H1 (cell line): ENCODE measurements around the gene CPA2. TPM values are rescaled to one million over a fixed set of nuclear protein-coding genes. Genes with fewer than 3 reads are reported as not detected.
"Not testable (repeated sequence)": the region's sequence is repeated elsewhere in the genome, so short reads cannot be mapped to it uniquely, and the experiment has no call there.

Experiments
- CTCF ChIA-PET: fragments of 300-600 bp; sonication (Branson Sonifier 250); formaldehyde crosslinking; loops from one replicate; lab custom pipeline; 2021; ENCODE audit not compliant: partially characterized antibody; lab: Charles Lee
- POLR2A ChIA-PET: fragments of 300-600 bp; sonication (Branson Sonifier 250); formaldehyde crosslinking; loops from one replicate; lab custom pipeline; 2021; ENCODE audit warnings: inconsistent platforms; ENCODE audit not compliant: partially characterized antibody; lab: Charles Lee
- DNase-seq, 2 experiments: peaks; one replicate each; pipeline versions ENCODE4 v3.0.0 to v3.0.0-alpha.2; 2010 to 2022; ENCODE audit warnings: low spot score in 2 of 2, low read depth in 1 of 2, mixed read lengths in 1 of 2
- FAIRE-seq: peaks from 2 replicates; lab custom pipeline; 2011; peaks lifted over from hg19 to GRCh38; lab: Jason Lieb, UNC
- H2AFZ ChIP-seq: 2 replicates; pipeline ENCODE4 v1.8.1; 2012; ENCODE audit warnings: low read length, inconsistent platforms
- H2AK5ac ChIP-seq: 2 replicates; pipeline ENCODE4 v1.6.1; 2013; ENCODE audit warnings: low read depth, low read length
- H2BK120ac ChIP-seq: replicated peaks from 2 replicates; pipeline ENCODE3; 2013; ENCODE audit warnings: low read depth, low read length, inconsistent platforms
- H2BK12ac ChIP-seq: 2 replicates; pipeline ENCODE4 v1.6.1; 2013; ENCODE audit warnings: low read depth, low read length
- H2BK15ac ChIP-seq: 2 replicates; pipeline ENCODE4 v1.6.1; 2013; ENCODE audit warnings: low read length
- H2BK20ac ChIP-seq: 2 replicates; pipeline ENCODE4 v1.6.1; 2013; ENCODE audit warnings: low read length
- H2BK5ac ChIP-seq: 2 replicates; pipeline ENCODE4 v1.6.1; 2013; ENCODE audit warnings: low read depth, low read length
- H3K14ac ChIP-seq: 2 replicates; pipeline ENCODE4 v1.6.1; 2013; ENCODE audit warnings: inconsistent platforms; ENCODE audit not compliant: insufficient read length
- H3K18ac ChIP-seq: 2 replicates; pipeline ENCODE4 v1.6.1; 2013; ENCODE audit warnings: low read length; ENCODE audit errors: extremely low read depth
- H3K23ac ChIP-seq: 2 replicates; pipeline ENCODE4 v1.6.1; 2013; ENCODE audit warnings: inconsistent platforms; ENCODE audit not compliant: insufficient read length
- H3K23me2 ChIP-seq: 2 replicates; pipeline ENCODE4 v1.6.1; 2013; ENCODE audit warnings: low read depth, low read length
- H3K27ac ChIP-seq: 2 replicates; pipeline ENCODE4 v1.6.1; 2011; ENCODE audit warnings: low read depth, low read length, inconsistent platforms
- H3K27me3 ChIP-seq, 4 experiments: replicated peaks in 1 of 4; 1 replicate in 1 of 4; 2 replicates in 3 of 4; pipeline versions ENCODE4 v1.6.1 to v1.8.1; 2011 to 2013; ENCODE audit warnings: low read length in 3 of 4, mild to moderate bottlenecking in 3 of 4, inconsistent platforms in 2 of 4, mixed read lengths in 2 of 4, moderate library complexity in 1 of 4; ENCODE audit not compliant: control insufficient read depth in 3 of 4, insufficient read depth in 3 of 4; ENCODE audit errors: extremely low read depth in 1 of 4
- H3K36me3 ChIP-seq, 4 experiments: 2 replicates each; pipeline versions ENCODE4 v1.6.1 to v1.8.1; 2011 to 2013; ENCODE audit warnings: mild to moderate bottlenecking in 4 of 4, low read length in 3 of 4, moderate library complexity in 2 of 4, control low read depth in 1 of 4, inconsistent platforms in 1 of 4; ENCODE audit not compliant: insufficient read depth in 4 of 4, control insufficient read depth in 2 of 4
- H3K4ac ChIP-seq: replicated peaks from 2 replicates; pipeline ENCODE3; 2013; ENCODE audit warnings: low read length, low read depth, mixed read lengths, inconsistent platforms; ENCODE audit not compliant: insufficient read length
- H3K4me1 ChIP-seq, 4 experiments: replicated peaks in 1 of 4; 1 replicate in 1 of 4; 2 replicates in 3 of 4; pipeline versions ENCODE4 v1.6.1 to v1.8.1; 2011 to 2013; ENCODE audit warnings: low read length in 3 of 4, inconsistent platforms in 2 of 4, mixed read lengths in 1 of 4; ENCODE audit not compliant: insufficient read depth in 4 of 4, control insufficient read depth in 3 of 4
- H3K4me2 ChIP-seq, 2 experiments: 2 replicates each; pipeline versions ENCODE4 v1.6.1 to v1.8.1; 2011 to 2013; ENCODE audit warnings: low read depth in 2 of 2, low read length in 2 of 2, control low read depth in 1 of 2, inconsistent platforms in 1 of 2, mild to moderate bottlenecking in 1 of 2; ENCODE audit not compliant: insufficient read depth in 1 of 2
- H3K4me3 ChIP-seq, 4 experiments: fragments of 200-600, 300-600 bp in 1 of 4; sonication (generic), shearing (Covaris generic), sonication (Bioruptor Twin) in 1 of 4; 2 replicates each; pipeline versions ENCODE4 v1.5.1 to v1.8.1; 2011 to 2016; ENCODE audit warnings: low read length in 4 of 4, low read depth in 3 of 4, control low read depth in 2 of 4, inconsistent platforms in 2 of 4, mild to moderate bottlenecking in 2 of 4, mixed read lengths in 1 of 4, moderate library complexity in 1 of 4; ENCODE audit not compliant: insufficient read depth in 2 of 4; ENCODE audit errors: extremely low read depth in 1 of 4
- H3K56ac ChIP-seq: replicated peaks from 2 replicates; pipeline ENCODE3; 2013; ENCODE audit warnings: low read depth, mild to moderate bottlenecking, mixed read lengths, low read length, inconsistent platforms; ENCODE audit not compliant: insufficient read length
- H3K79me1 ChIP-seq: 2 replicates; pipeline ENCODE4 v1.6.1; 2013; ENCODE audit warnings: low read depth, low read length, control low read depth
- H3K79me2 ChIP-seq, 2 experiments: 2 replicates each; pipeline versions ENCODE4 v1.6.1 to v1.8.1; 2012 to 2013; ENCODE audit warnings: low read length in 2 of 2, mild to moderate bottlenecking in 2 of 2, inconsistent platforms in 1 of 2; ENCODE audit not compliant: insufficient read depth in 2 of 2, control insufficient read depth in 1 of 2
- H3K9ac ChIP-seq, 4 experiments: replicated peaks in 1 of 4; 1 replicate in 1 of 4; 2 replicates in 3 of 4; pipeline versions ENCODE4 v1.6.1 to v1.8.1; 2011 to 2013; ENCODE audit warnings: low read depth in 3 of 4, low read length in 3 of 4, control low read depth in 2 of 4, mild to moderate bottlenecking in 2 of 4, moderate library complexity in 2 of 4, inconsistent platforms in 1 of 4; ENCODE audit errors: extremely low read depth in 1 of 4
- H3K9me3 ChIP-seq, 2 experiments: 2 replicates each; pipeline versions ENCODE4 v1.6.1 to v1.8.1; 2012 to 2013; ENCODE audit warnings: mild to moderate bottlenecking in 2 of 2, moderate library complexity in 2 of 2, control low read depth in 1 of 2, inconsistent platforms in 1 of 2, low read depth in 1 of 2, low read length in 1 of 2, mixed read lengths in 1 of 2; ENCODE audit not compliant: insufficient read depth in 2 of 2
- H4K20me1 ChIP-seq, 2 experiments: replicated peaks in 1 of 2; 2 replicates each; pipeline versions ENCODE3 to v1.8.1; 2011 to 2013; ENCODE audit warnings: inconsistent platforms in 2 of 2, low read length in 2 of 2, mild to moderate bottlenecking in 1 of 2; ENCODE audit not compliant: insufficient read depth in 2 of 2, control insufficient read depth in 1 of 2
- H4K5ac ChIP-seq: 2 replicates; pipeline ENCODE4 v1.6.1; 2013; ENCODE audit warnings: low read length, low read depth, mixed read lengths, inconsistent platforms; ENCODE audit not compliant: insufficient read length
- H4K8ac ChIP-seq: 2 replicates; pipeline ENCODE4 v1.8.0; 2013; ENCODE audit warnings: mild to moderate bottlenecking, moderate library complexity, low read length, inconsistent platforms; ENCODE audit not compliant: insufficient read depth; ENCODE audit errors: extremely low read depth
- H4K91ac ChIP-seq: replicated peaks from 2 replicates; pipeline ENCODE3; 2013; ENCODE audit warnings: low read length, mixed read lengths, inconsistent platforms; ENCODE audit not compliant: insufficient read length
- WGBS, 2 experiments: shearing (Covaris generic) in 1 of 2; methylation state at CpG; one replicate each; pipeline versions ENCODE4 v1.1.6 to v1.1.7; 2013 to 2015; ENCODE audit warnings: low lambda C conversion rate in 2 of 2, mixed read lengths in 2 of 2, inconsistent platforms in 1 of 2, low coverage in 1 of 2, missing lambda C conversion rate in 1 of 2; ENCODE audit not compliant: insufficient replicate concordance in 2 of 2, insufficient coverage in 1 of 2, insufficient read length in 1 of 2; ENCODE audit errors: extremely low coverage in 1 of 2, missing lambda C conversion rate in 1 of 2; 5-methylcytosine and 5-hydroxymethylcytosine counted together
- polyA plus RNA-seq, 7 experiments: library from polyadenylated mRNA; depleted of rRNA in 3 of 7; stranded (reverse) in 5 of 7; unstranded in 2 of 7; fragments of >200 nt in 5 of 7; fragments of 200-250 nt in 2 of 7; gene quantifications; 1 replicate in 5 of 7; 2 replicates in 1 of 7; 4 replicates in 1 of 7; pipeline versions ENCODE4 v1.2.1 to v1.2.3, GENCODE V29; 2011 to 2013; ENCODE audit warnings: missing spikeins in 2 of 7, mixed read lengths in 2 of 7
- total RNA-seq: library from RNA; stranded (reverse); fragmentation: NEBNext Ultra II Directional; extraction: Animal tissue kit (Norgen Biotek cat#: 25700); gene quantifications from 2 replicates; pipeline ENCODE4 v1.2.1, GENCODE V29; 2021

CPA2 gene
- total and polyA plus RNA-seq, 2 of the 8 experiments (the other 6 are each of a cell fraction or from before 2014, with no cell fraction given) = 0.21 TPM; not detected in 1

- FAIRE-seq, POLR2A ChIA-PET: not testable (repeated sequence)
Measured at GRCh38 chr7:130248842-130249241, 17.8 kb upstream of the CPA2 start.

GRCh38 chr7:130249626-130250025, 17.0 kb upstream of the CPA2 start:
- H2AFZ ChIP-seq, H3K18ac ChIP-seq, H3K4me3 ChIP-seq, H2BK20ac ChIP-seq, H3K56ac ChIP-seq, H3K4ac ChIP-seq, H3K27me3 ChIP-seq, H3K4me2 ChIP-seq, H3K23me2 ChIP-seq, H3K4me1 ChIP-seq, H3K23ac ChIP-seq, H3K14ac ChIP-seq, H4K91ac ChIP-seq, H2BK15ac ChIP-seq, POLR2A ChIA-PET, FAIRE-seq, H3K79me1 ChIP-seq, H4K20me1 ChIP-seq, DNase-seq, H2BK5ac ChIP-seq, H2AK5ac ChIP-seq, H2BK12ac ChIP-seq, H4K8ac ChIP-seq, H3K36me3 ChIP-seq, H3K27ac ChIP-seq, H3K9me3 ChIP-seq, H3K79me2 ChIP-seq, H3K9ac ChIP-seq, H2BK120ac ChIP-seq, H4K5ac ChIP-seq: not testable (repeated sequence)
- whole genome bisulfite sequencing, 2 experiments = 95% methylated on average over 3 of the region's 3 CpGs; no CpG with 5 or more reads in 1 of the 2 experiments
- CTCF ChIA-PET = interaction anchor here (0.6 to 1.0 kb wide), 3 partner anchors 27 to 446 kb away, joined by 3 read pairs; no protein-coding TSS in a partner anchor

More at GRCh38 chr7:130248842-130249241, 17.8 kb upstream of the CPA2 start:
- H3K27ac ChIP-seq, H3K27me3 ChIP-seq, H3K23me2 ChIP-seq, H3K9me3 ChIP-seq, H3K14ac ChIP-seq, H3K4ac ChIP-seq, H3K36me3 ChIP-seq, H3K4me2 ChIP-seq, H4K91ac ChIP-seq, H2BK12ac ChIP-seq, H2BK15ac ChIP-seq, H2AFZ ChIP-seq, H3K9ac ChIP-seq, H2BK120ac ChIP-seq, H3K4me1 ChIP-seq, H4K5ac ChIP-seq, H3K18ac ChIP-seq, H4K20me1 ChIP-seq, H3K4me3 ChIP-seq, H3K79me1 ChIP-seq, H4K8ac ChIP-seq, DNase-seq, H3K79me2 ChIP-seq, H2BK5ac ChIP-seq, H3K56ac ChIP-seq, H2AK5ac ChIP-seq, H3K23ac ChIP-seq, H2BK20ac ChIP-seq, CTCF ChIA-PET: not testable (repeated sequence)
- WGBS, 2 experiments = 80% methylated on average over 4 of the region's 5 CpGs; no CpG with 5 or more reads in 1 of the 2 experiments
